ENCODE data around the gene A3GALT2. TPM values are rescaled to one million over a fixed set of nuclear protein-coding genes. Genes with fewer than 3 reads are reported as not detected.

A3GALT2 gene
- polyA plus RNA-seq, 3 donors, result not detected

DNA sequence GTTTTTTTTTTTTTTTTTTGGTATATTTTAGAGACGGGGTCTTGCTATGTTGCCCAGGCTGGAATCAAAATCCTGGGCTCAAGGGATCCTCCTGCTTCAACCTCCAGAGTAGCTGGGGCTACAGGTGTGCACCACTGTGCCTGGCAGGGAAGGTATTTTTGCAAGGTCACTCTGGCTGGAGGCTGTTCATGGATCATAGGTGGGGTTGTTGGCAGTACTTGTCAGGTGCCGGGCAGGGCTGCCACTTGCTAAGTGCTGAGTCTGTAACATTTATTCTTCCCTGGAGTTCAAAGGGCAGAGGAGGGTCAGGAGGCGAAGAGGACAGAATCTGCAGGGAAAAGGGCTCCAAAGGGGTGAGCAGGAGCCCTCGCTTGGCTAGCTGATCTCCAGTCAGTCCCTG lies 24.1 kb downstream of the A3GALT2 start:
- Histone ChIP-seq H3K27ac (ENCODE audit: low read depth in 1 of 2, low read length in 2 of 2) (no peak overlapping the region), H3K27me3 (ENCODE audit: control insufficient read depth in 2 of 2, insufficient read depth in 2 of 2, low read length in 2 of 2) (no peaks in the 10 kb centered on the region), H4K20me1 (ENCODE audit: insufficient read depth, low read length) (peaks cover 48% of the 10 kb centered on the region), H3K4me2 (replicated peaks; ENCODE audit: extremely low read depth, low read length, poor library complexity, severe bottlenecking) (no peak overlapping the region), H2AFZ (ENCODE audit: insufficient read depth, low read depth, low read length, poor library complexity, severe bottlenecking) (no peak overlapping the region), H3K79me2 (ENCODE audit: insufficient read depth, low read length) (no peaks in the 10 kb centered on the region), H3K36me3 (replicated peaks in 1 of 2; ENCODE audit: control insufficient read depth in 1 of 2, insufficient read depth in 2 of 2, low read length in 2 of 2) (peaks cover 61 to 83% of the 10 kb centered on the region in 2 donors), H3K4me3 (replicated peaks in 1 of 3; ENCODE audit: low read depth in 2 of 3, low read length in 3 of 3) (no peak overlapping the region), H3K9me3 (replicated peaks in 1 of 2; ENCODE audit: control insufficient read depth in 1 of 2, insufficient read depth in 1 of 2, low read length in 2 of 2) (no peaks in the 10 kb centered on the region), H3K9ac (ENCODE audit: insufficient read depth, low read length, poor library complexity, severe bottlenecking) (no peak overlapping the region), H3K4me1 (ENCODE audit: control insufficient read depth in 1 of 2, insufficient read depth in 2 of 2, low read length in 2 of 2) (peaks cover 7 to 14% of the 10 kb centered on the region in 2 donors)
- TF ChIP-seq, protein P1, sequence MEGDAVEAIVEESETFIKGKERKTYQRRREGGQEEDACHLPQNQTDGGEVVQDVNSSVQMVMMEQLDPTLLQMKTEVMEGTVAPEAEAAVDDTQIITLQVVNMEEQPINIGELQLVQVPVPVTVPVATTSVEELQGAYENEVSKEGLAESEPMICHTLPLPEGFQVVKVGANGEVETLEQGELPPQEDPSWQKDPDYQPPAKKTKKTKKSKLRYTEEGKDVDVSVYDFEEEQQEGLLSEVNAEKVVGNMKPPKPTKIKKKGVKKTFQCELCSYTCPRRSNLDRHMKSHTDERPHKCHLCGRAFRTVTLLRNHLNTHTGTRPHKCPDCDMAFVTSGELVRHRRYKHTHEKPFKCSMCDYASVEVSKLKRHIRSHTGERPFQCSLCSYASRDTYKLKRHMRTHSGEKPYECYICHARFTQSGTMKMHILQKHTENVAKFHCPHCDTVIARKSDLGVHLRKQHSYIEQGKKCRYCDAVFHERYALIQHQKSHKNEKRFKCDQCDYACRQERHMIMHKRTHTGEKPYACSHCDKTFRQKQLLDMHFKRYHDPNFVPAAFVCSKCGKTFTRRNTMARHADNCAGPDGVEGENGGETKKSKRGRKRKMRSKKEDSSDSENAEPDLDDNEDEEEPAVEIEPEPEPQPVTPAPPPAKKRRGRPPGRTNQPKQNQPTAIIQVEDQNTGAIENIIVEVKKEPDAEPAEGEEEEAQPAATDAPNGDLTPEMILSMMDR (IDR thresholded peaks at IDR 0.05), result no peak
- no peak for DNase-seq
- no peaks in the 10 kb centered on the region for H3K27me3 Mint-ChIP-seq (ENCODE audit: low read depth in 3 of 3)
- intact Hi-C loops (cut with micrococcal nuclease), result loop anchor here (5.0 kb wide), 2 partner anchors 170 to 175 kb away; partner anchors contain the start of gene ZSCAN20 (in 1 of the 2)
- WGBS (ENCODE audit: insufficient coverage), result 87% methylated on average over 3 of the region's 4 CpGs
- H3K4me3 Mint-ChIP-seq, result no peak overlapping the region
- peaks cover 5% of the 10 kb centered on the region for H3K4me1 Mint-ChIP-seq
- H3K27ac Mint-ChIP-seq, result no peak overlapping the region
- peaks cover 0 to 6% (median 0%) of the 10 kb centered on the region in 7 donors for H3K9me3 Mint-ChIP-seq
- H3K36me3 Mint-ChIP-seq, result peaks cover 68 to 82% of the 10 kb centered on the region in 2 donors

DNA sequence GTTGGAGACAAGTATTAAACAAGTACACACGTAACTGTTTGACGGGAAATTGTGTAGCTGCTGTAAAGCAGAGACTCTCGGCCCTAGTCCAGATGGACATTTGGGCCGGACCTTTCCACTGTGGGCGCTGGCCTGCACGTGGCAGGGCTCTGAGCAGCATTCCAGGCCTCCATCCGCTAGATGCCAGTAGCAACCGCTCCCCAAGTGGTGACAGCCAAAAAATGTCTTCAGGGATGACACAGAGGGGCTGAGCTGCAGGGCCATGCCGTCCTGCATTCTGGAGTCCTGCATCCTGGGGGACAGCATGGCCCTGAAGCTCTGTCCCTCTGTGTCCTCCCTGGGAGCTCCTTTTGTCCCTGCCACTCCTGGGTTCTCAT lies 24.8 kb downstream of the A3GALT2 start:
- Mint-ChIP-seq H3K27ac (no peak overlapping the region), H3K9me3 (no peaks in the 10 kb centered on the region), H3K4me1 (peaks cover 5% of the 10 kb centered on the region), H3K27me3 (ENCODE audit: low read depth in 3 of 3) (no peaks in the 10 kb centered on the region), H3K4me3 (no peak overlapping the region), H3K36me3 (peaks cover 70 to 75% of the 10 kb centered on the region in 2 donors)
- intact Hi-C loops (cut with micrococcal nuclease), result loop anchor here (5.0 kb wide), 2 partner anchors 171 to 176 kb away; partner anchors contain the start of gene ZSCAN20 (in 1 of the 2)
- H3K36me3 ChIP-seq (replicated peaks in 1 of 2; ENCODE audit: control insufficient read depth in 1 of 2, insufficient read depth in 2 of 2, low read length in 2 of 2), result peaks cover 61 to 82% of the 10 kb centered on the region in 2 donors
- TF ChIP-seq, protein P1 (IDR thresholded peaks at IDR 0.05), result no peak
- no peak overlapping the region for H3K9ac ChIP-seq (ENCODE audit: insufficient read depth, low read length, poor library complexity, severe bottlenecking)
- no peaks in the 10 kb centered on the region for H3K79me2 ChIP-seq (ENCODE audit: insufficient read depth, low read length)
- H2AFZ ChIP-seq (ENCODE audit: insufficient read depth, low read depth, low read length, poor library complexity, severe bottlenecking), result no peak overlapping the region
- peaks cover 7 to 14% of the 10 kb centered on the region in 2 donors for H3K4me1 ChIP-seq (ENCODE audit: control insufficient read depth in 1 of 2, insufficient read depth in 2 of 2, low read length in 2 of 2)
- H4K20me1 ChIP-seq (ENCODE audit: insufficient read depth, low read length), result peaks cover 48% of the 10 kb centered on the region
- H3K27ac ChIP-seq (ENCODE audit: low read depth in 1 of 2, low read length in 2 of 2), result no peak overlapping the region
- WGBS (ENCODE audit: insufficient coverage), result 98% methylated on average over 9 of the region's 9 CpGs
- no peak overlapping the region for H3K4me2 ChIP-seq (replicated peaks; ENCODE audit: extremely low read depth, low read length, poor library complexity, severe bottlenecking)
- no peak overlapping the region for H3K4me3 ChIP-seq (replicated peaks in 1 of 3; ENCODE audit: low read depth in 2 of 3, low read length in 3 of 3)
- no peaks in the 10 kb centered on the region for H3K27me3 ChIP-seq (ENCODE audit: control insufficient read depth in 2 of 2, insufficient read depth in 2 of 2, low read length in 2 of 2)
- DNase-seq, result no peak
- H3K9me3 ChIP-seq (replicated peaks in 1 of 2; ENCODE audit: control insufficient read depth in 1 of 2, insufficient read depth in 1 of 2, low read length in 2 of 2), result no peaks in the 10 kb centered on the region

Data from CD14-positive monocyte (primary cell).